Measurements from ENCODE around the gene NRXN3.

- TF ChIP-seq CTCF (IDR thresholded peaks at IDR 0.05 in 4 of 5, conservative IDR thresholded peaks at IDR 0.05 in 1 of 5) (no peak), POLR2A (IDR thresholded peaks at IDR 0.05) (no peak)
Observed at GRCh38 chr14:78605025-78605762, 435.0 kb downstream of the NRXN3 start.
